Ovary (tissue), 3 donors: ENCODE measurements around the gene RRAD.

Source experiments
- CTCF ChIP-seq, 3 donors: fragments of 450-650 bp in 2 of 3; fragments of 200-600 bp in 1 of 3; IDR thresholded peaks; one replicate each; pipeline versions ENCODE4 v1.5.1 to v1.8.0; 2016 to 2022; ENCODE audit warnings: antibody characterized with exemption in 3 of 3, mild to moderate bottlenecking in 1 of 3
- EP300 ChIP-seq: sonication (generic); formaldehyde crosslinking; IDR thresholded peaks from one replicate; pipeline ENCODE4 v1.6.1; 2017; ENCODE audit warnings: antibody characterized with exemption
- POLR2A ChIP-seq: fragments of 450-650 bp; IDR thresholded peaks from one replicate; pipeline ENCODE4 v1.6.1; 2017; ENCODE audit warnings: antibody characterized with exemption, mild to moderate bottlenecking, moderate library complexity
- donor health status: DM: no; HTN: no; CAD: no.

- TF ChIP-seq POLR2A (peak; percentile 45), CTCF (IDR thresholded peaks at IDR 0.05) (peak in 1 of 3 donors; percentile 21), EP300 (no peak)
Measured at GRCh38 chr16:66925322-66925840, at the start of gene RRAD.
